ENCODE results near the gene DNAI4. TPM values are rescaled to one million over a fixed set of nuclear protein-coding genes. Genes with fewer than 3 reads are reported as not detected.
"Not testable (repeated sequence)": the region's sequence is repeated elsewhere in the genome, so short reads cannot be mapped to it uniquely, and the experiment has no call there.

The DNAI4 gene
- total and polyA plus RNA-seq, 2 donors (not counting 3 experiments of a cell fraction or from before 2014, with no cell fraction given): 0.51 to 3.3 TPM

DNA sequence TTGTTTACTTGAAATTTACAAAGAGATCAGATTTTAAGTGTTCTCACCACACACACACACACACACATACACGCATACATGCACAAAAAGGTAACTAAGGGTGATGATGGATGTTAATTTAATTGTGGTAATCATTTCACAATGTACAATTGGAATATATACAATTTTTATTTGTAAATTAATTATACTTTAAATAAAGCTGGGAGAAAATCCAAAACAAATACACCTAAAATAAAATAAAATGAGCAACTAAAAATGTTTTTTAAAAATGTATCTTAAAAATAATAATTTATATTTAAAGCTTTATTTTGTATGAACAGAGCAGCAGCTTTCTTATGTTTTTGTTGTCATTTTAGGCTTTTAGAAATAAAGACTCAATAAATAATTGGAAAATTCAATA lies 115.4 kb downstream of the DNAI4 start:
- intact Hi-C loops (cut with micrococcal nuclease) (no loop called here), dilution Hi-C loops (cut with MboI; ENCODE audit: extremely low pct_ligation_motif_present, low sequenced_read_pairs) (no loop called here)
- CTCF ChIA-PET: interaction anchor here (0.9 kb wide), 1 partner anchor 44 kb away, joined by 3 read pairs; no protein-coding TSS in a partner anchor
- Histone ChIP-seq H3K27ac (ENCODE audit: insufficient read depth, low read depth, low read length) (no peak overlapping the region), H2AFZ (ENCODE audit: low read depth, low read length) (no peak overlapping the region), H3K9me3 (replicated peaks; ENCODE audit: control insufficient read depth, insufficient read depth, low read length) (no peaks in the 10 kb centered on the region), H3K36me3 (ENCODE audit: control insufficient read depth in 2 of 2, extremely low read depth in 1 of 2, insufficient read depth in 2 of 2, low read length in 2 of 2) (no peaks in the 10 kb centered on the region), H3K9me1 (replicated peaks; ENCODE audit: control insufficient read depth, extremely low read depth, insufficient read depth, low read length) (no peaks in the 10 kb centered on the region), H4K20me1 (replicated peaks; ENCODE audit: control insufficient read depth, extremely low read depth, insufficient read depth, low read length) (no peaks in the 10 kb centered on the region), H3K4me3 (replicated peaks in 1 of 3; ENCODE audit: insufficient read depth in 1 of 3, low read depth in 1 of 3, low read length in 3 of 3) (no peak overlapping the region), H3K79me2 (ENCODE audit: control insufficient read depth, insufficient read depth, low read length) (no peaks in the 10 kb centered on the region), H3K9ac (replicated peaks; ENCODE audit: extremely low read depth, insufficient read depth, low read length) (no peak overlapping the region), H3K4me1 (ENCODE audit: control insufficient read depth, extremely low read depth, insufficient read depth, low read length) (no peaks in the 10 kb centered on the region), H3K27me3 (ENCODE audit: control insufficient read depth in 2 of 2, insufficient read depth in 2 of 2, low read length in 2 of 2) (no peaks in the 10 kb centered on the region), H3K4me2 (ENCODE audit: insufficient read depth, low read length) (no peak overlapping the region)
- no peak for FAIRE-seq
- TF ChIP-seq GATA2 (IDR thresholded peaks at IDR 0.05; ENCODE audit: insufficient read depth, insufficient read length, low read depth, low read length): no peak
- TF ChIP-seq, protein P1, sequence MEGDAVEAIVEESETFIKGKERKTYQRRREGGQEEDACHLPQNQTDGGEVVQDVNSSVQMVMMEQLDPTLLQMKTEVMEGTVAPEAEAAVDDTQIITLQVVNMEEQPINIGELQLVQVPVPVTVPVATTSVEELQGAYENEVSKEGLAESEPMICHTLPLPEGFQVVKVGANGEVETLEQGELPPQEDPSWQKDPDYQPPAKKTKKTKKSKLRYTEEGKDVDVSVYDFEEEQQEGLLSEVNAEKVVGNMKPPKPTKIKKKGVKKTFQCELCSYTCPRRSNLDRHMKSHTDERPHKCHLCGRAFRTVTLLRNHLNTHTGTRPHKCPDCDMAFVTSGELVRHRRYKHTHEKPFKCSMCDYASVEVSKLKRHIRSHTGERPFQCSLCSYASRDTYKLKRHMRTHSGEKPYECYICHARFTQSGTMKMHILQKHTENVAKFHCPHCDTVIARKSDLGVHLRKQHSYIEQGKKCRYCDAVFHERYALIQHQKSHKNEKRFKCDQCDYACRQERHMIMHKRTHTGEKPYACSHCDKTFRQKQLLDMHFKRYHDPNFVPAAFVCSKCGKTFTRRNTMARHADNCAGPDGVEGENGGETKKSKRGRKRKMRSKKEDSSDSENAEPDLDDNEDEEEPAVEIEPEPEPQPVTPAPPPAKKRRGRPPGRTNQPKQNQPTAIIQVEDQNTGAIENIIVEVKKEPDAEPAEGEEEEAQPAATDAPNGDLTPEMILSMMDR (IDR thresholded peaks at IDR 0.05; ENCODE audit: extremely low read depth in 1 of 2, insufficient read depth in 1 of 2, low read depth in 1 of 2, low read length in 2 of 2): no peak
- no peak for TF ChIP-seq POLR2A (IDR thresholded peaks at IDR 0.05; ENCODE audit: low read depth, low read length)
- TF ChIP-seq JUN (IDR thresholded peaks at IDR 0.05; ENCODE audit: borderline replicate concordance, insufficient read depth, insufficient read length, low read depth): no peak
- TF ChIP-seq EZH2 (IDR thresholded peaks at IDR 0.05; ENCODE audit: borderline replicate concordance, low read depth, low read length, severe bottlenecking): no peak
- POLR2A ChIA-PET: no interaction called here
- no peak for DNase-seq (ENCODE audit: low read depth, low spot score)
- BruUV-seq (replicated peaks): no TSS peak

DNA sequence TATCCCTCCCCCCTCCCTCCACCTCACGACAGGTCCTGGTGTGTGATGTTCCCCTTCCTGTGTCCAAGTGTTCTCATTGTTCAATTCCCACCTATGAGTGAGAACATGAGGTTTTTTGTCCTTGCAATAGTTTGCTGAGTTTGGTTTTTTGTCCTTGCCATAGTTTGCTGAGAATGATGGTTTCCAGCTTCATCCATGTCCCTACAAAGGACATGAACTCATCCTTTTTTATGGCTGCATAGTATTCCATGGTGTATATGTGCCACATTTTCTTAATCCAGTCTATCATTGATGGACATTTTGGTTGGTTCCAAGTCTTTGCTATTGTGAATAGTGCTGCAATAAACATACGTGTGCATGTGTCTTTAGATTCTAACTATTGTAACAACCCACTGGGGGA lies 128.8 kb downstream of the DNAI4 start:
- CTCF ChIA-PET; H3K36me3 ChIP-seq (ENCODE audit: control insufficient read depth in 2 of 2, extremely low read depth in 1 of 2, insufficient read depth in 2 of 2, low read length in 2 of 2); H3K27ac ChIP-seq (ENCODE audit: insufficient read depth, low read depth, low read length); H3K79me2 ChIP-seq (ENCODE audit: control insufficient read depth, insufficient read depth, low read length); BruUV-seq (replicated peaks); H3K27me3 ChIP-seq (ENCODE audit: control insufficient read depth in 2 of 2, insufficient read depth in 2 of 2, low read length in 2 of 2); H2AFZ ChIP-seq (ENCODE audit: low read depth, low read length); H3K4me2 ChIP-seq (ENCODE audit: insufficient read depth, low read length); dilution Hi-C loops (cut with MboI; ENCODE audit: extremely low pct_ligation_motif_present, low sequenced_read_pairs); intact Hi-C loops (cut with micrococcal nuclease); FAIRE-seq; H3K4me1 ChIP-seq (ENCODE audit: control insufficient read depth, extremely low read depth, insufficient read depth, low read length); DNase-seq (ENCODE audit: low read depth, low spot score); H3K9ac ChIP-seq (replicated peaks; ENCODE audit: extremely low read depth, insufficient read depth, low read length); H3K4me3 ChIP-seq (replicated peaks in 1 of 3; ENCODE audit: insufficient read depth in 1 of 3, low read depth in 1 of 3, low read length in 3 of 3); H4K20me1 ChIP-seq (replicated peaks; ENCODE audit: control insufficient read depth, extremely low read depth, insufficient read depth, low read length); H3K9me1 ChIP-seq (replicated peaks; ENCODE audit: control insufficient read depth, extremely low read depth, insufficient read depth, low read length); POLR2A ChIA-PET; H3K9me3 ChIP-seq (replicated peaks; ENCODE audit: control insufficient read depth, insufficient read depth, low read length): not testable (repeated sequence)

Measured in endothelial cell of umbilical vein (primary cell).